NOMO-1 treated with DMSO at 0.1 percent for 48 hours (cell line): ENCODE results near the gene MCOLN3.

Experiments
- DNase-seq: peaks from one replicate; lab custom pipeline; 2025; ENCODE audit not compliant: unreplicated experiment; lab: John Stamatoyannopoulos, UW

Gene MCOLN3, protein sequence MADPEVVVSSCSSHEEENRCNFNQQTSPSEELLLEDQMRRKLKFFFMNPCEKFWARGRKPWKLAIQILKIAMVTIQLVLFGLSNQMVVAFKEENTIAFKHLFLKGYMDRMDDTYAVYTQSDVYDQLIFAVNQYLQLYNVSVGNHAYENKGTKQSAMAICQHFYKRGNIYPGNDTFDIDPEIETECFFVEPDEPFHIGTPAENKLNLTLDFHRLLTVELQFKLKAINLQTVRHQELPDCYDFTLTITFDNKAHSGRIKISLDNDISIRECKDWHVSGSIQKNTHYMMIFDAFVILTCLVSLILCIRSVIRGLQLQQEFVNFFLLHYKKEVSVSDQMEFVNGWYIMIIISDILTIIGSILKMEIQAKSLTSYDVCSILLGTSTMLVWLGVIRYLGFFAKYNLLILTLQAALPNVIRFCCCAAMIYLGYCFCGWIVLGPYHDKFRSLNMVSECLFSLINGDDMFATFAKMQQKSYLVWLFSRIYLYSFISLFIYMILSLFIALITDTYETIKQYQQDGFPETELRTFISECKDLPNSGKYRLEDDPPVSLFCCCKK

DNA sequence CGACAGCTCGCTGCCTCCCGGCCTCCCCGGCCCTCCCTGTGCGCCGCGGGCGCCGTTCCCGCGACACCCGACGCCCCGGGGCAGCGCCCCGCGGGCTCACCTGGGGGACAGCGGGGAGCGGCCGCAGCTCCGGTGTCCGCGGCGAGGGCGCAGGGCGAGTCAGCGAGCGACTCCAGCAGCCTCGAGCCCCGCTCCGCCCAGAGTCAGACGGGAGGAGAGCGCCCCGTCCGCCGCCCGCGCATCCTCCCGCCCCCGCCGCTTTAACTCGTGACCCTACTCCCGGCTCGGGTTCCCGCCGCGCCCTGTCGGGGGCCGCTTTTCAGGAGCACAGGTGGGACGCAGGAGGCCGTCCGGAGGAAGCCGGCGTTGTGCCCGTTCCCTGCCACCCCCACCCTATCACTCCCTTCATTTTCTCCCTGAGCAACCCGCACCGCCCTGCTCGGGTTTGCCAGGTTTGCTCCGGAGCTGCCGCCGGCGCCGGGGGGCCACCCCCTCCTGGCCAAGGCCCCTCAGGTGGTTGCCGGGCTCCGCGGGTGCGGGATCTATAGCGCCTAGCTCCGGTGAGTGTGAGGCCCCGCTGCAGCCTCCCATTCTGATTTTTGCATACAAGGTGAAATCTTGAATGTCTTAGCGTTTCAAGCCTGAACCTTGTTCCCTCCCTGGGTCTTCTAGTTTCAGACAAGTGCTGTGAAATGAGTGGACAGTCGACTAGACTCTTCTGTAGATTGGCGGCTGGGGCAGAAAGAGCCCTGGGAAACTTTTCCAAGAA, at the start of gene MCOLN3:
Gene MCOLN3, minus strand, starts transcription at position 205 of the 769 bp plus-strand sequence. CDS start 3,140 bp downstream, outside the sequence.
- no peak for DNase-seq

DNA sequence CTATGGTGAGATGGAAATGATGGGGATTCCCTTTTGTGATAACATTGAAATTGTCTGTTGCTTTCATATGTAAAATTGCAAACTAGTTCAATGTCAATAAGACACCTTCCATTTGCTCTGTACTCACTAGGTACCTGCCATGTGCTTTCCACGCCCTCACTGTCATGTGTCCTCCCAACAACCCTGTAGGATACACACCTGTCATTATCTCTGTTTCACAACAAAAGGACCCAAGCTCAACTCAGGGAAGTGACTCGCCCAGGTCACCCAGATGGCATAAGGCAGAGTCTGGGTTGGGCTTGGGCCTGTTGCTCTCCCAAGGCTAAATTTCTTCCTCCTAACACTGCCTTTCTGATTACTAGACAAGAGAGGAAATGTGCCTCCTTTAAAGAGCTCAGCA, 45.3 kb upstream of the MCOLN3 start:
- DNase-seq: no peak

DNA sequence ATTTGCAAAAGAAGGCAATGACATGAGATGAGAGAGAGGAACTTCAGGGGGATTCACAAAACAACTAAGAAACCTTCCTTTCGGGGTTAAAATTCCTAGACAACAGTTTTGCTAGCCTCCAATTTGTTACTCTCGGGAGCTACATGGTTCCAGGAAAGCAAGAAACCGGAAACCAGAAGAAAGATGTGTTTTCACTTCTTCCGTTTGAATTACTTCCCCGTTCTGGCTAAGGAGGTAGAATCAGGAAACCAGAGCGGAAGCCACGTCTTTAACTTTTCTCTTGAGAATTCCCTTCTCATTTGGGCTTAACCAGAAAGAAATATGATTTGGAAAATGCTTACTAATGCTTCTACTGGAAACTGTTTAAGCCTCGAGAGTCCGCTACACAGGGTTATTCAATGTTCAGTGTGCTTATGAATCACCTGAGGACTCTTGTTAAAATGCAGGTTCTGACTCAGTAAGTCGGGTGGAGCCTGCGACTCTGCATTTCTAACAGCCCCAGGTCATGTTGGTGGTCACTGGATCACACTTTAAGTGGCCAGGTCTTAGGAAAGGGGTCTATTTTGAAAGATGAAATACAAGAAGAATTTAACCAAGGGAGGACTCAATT, 43.5 kb upstream of the MCOLN3 start:
- DNase-seq: peak; percentile 34

DNA sequence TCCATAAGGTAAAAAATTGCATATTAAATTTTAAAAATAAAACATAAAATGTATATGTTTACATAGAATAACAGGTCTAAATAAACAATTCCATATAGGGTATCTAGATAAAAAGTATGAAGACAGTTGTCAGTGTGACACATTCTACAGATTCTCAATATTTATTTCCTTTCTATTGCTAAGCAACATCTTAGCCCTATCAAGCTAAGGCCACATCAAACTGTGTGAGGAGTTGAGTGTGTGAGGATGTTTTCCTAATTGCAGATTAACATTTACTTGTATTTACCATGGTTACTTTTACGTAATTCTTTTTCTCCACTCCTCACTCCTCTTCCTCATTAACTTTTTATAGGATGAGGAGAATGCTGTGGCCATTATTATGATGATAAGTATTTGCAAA, 41.9 kb upstream of the MCOLN3 start:
- DNase-seq: no peak

DNA sequence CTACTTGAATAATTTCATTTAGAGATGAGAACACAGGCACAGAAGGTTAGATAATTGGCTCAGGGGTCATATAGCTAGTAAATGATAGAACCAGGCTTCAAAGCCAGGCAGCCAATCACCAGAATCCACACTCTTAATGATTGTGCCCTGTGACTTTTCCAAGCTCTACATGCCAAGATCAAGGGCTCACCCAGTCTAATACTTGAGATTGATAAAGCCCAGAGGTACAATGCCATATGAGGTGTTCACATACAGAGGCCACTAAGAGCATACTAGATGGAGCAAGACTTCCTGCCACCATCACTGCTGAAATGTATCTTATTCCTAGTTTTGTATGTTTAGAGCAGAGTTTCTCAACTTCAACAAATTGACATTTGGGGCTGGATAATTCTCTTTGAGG, 40.9 kb upstream of the MCOLN3 start:
- no peak for DNase-seq

DNA sequence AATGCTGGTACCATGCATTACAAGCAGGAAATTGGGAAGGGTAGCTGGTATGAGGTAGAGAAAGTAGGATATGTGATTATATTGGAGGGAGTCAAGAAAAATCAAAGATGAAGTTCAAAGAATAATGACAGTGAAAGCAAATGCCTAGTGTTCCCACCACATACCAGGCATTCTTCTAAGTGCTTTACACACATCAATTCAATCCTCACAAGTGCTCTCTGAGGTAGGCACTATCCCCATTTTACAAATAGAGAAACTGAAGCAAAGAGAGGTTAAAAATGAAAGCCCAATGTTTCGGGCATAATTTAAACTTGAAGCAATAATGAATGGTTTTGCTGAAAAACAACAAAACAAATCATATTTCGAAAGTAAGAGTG, 40.1 kb upstream of the MCOLN3 start:
- no peak for DNase-seq

DNA sequence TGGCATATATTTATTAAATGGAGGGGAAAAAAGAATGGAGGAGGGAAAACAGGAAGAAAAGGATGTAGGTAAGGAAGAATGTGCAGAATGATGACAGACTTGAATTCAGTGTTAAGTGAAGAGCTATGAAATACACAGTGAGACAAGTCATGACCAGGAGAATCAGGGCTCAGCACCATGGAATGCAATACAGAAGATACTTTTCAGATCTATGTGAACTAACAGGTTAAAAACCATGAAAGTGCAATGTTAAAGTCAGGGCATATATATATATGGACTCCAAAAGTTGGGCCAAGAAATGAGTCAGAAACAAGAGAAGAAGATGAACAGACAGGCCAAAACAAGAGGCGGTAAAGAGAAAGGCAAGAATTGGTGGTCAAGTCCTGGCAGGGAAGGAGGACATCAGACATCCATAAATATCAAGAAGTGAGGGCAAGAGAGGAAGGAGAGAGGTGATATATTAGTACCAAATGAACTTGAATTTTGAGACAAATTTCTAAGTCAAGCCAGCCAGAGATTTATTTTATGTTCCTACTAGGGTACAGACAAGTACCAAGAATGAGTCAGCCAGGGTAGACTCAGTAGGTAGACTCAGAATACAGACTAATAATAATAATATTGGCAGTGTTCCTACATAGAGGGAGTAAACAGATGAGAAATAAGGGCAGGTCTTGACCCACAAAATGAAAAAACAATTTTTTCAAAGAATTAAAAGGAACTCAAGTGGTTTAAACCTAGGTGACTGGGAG, 39.5 kb upstream of the MCOLN3 start:
- no peak for DNase-seq

DNA sequence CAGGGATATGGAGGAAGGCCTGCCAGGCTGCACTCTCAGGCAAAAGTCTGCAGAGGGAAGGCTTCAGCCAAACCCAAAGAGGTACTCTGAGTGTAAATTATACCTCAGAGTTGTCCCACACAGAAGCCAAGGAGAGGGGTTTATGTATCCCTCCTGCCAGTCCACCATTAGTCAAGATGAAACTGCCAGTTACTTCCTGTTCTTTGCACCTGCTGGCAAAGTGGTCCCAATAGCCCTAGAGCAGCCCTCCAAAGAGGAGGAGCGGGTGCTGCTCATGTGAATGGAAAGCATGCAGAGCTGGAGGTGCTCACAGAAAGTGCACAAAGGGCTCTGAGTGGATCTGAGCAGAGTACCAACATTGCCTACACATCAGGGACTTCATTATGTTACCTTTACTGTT, 37.1 kb upstream of the MCOLN3 start:
- no peak for DNase-seq

DNA sequence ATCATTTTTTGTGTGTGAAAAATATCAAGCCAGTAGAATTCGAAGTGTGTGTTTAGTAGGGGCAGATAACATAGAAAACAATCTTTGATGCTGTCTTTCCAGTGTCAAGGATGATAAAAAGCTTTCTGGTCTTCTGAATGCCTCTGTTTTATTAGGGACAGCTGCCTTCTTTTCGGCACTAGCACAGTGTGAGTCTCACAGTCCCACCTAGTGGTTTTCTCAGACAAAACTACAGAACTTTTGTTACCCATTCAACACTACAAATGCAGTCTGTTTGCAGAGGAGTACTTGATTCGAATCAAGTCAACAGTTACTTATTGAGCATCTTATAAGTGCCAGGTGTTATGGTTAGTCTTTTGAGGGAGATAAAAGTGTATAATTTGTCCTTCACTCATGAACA, 30.6 kb upstream of the MCOLN3 start:
- DNase-seq: no peak

DNA sequence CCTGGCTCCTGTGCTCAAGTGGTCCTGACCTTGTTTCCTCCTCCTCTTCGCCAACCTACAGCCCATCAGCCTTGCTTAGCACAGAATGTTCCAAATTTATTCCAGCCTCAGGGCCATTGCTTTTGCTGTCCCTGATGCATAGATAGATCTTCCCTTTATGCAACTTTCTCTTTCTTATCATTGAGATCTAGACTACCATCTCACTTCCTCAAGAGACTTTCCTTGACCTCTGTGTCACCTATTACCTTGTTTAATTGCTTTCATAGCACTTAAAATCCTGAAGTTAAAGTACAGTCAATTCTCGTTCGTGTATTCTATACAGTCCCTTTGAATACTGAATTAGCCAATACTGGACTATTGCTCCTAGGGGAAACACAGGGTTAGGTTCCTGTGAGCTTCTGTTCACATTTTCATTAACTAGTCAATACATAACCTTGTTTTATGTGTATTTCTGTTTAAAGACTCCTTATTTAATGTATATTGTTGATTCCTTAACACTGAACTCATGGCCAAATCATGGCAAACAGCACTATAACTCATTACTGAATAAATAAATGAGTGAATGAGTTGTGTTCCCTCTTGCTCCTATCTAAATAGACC, 26.2 kb upstream of the MCOLN3 start:
- no peak for DNase-seq

DNA sequence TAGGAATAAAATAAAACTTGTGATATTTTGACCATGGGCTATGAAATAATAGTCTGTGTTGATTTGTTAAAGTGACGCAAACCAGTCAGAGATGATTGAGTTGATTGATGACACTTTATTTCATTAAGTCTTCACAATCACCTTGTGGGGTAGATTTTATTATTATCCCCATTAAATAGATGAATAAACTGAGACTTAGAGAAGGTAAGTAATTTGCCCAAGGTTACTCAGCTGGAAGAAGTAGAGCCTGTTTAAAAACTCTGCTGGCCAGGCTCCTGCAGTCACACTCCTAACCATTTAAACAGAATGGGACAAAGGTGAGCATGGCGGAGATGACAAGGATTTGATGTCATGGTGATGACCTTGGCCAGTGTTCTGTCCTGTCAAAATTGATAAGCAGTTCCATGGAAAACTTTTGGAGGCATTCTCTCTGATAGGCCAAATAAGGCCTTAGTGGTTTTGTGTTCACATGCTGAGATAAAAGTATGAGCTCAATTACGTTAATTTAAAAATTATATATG, 22.7 kb upstream of the MCOLN3 start:
- no peak for DNase-seq

DNA sequence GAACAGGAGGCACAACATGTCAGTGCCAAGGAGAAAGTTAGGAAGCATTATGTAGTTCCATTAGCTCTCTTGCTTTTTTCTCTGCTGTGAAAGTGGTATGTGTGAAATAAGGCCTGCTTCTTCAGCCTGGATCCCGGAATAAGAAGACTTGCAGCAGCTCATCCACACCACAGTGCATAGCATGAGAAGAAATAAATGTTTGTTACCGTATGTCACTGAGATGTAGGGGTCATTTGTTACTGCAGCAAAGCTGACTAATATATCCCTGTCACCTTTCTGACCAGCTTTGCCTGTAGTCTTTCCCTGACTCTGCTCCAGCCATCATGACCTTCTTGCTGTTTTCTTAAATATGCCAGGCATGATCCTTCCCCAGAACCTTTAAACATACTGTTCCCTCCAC, 20.5 kb upstream of the MCOLN3 start:
- no peak for DNase-seq

DNA sequence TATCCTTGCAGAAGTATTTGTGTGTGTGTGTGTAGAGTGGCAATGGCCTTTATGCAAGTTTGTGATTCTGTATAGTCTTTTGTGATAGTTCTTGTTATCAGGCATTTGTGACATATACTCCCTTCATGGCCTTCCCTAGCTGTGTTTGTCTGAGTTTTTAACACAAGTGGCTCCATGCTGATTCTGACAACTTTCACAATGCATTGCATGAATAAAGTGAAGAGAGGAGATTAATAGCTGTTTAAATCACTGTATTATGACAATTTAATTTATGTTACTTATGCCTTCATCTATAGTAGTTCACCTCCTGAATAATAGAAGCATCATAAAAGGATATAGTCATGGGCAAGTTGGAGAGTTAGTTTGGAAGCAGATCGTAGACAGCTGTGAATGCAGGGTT, 17.2 kb upstream of the MCOLN3 start:
- DNase-seq: no peak

DNA sequence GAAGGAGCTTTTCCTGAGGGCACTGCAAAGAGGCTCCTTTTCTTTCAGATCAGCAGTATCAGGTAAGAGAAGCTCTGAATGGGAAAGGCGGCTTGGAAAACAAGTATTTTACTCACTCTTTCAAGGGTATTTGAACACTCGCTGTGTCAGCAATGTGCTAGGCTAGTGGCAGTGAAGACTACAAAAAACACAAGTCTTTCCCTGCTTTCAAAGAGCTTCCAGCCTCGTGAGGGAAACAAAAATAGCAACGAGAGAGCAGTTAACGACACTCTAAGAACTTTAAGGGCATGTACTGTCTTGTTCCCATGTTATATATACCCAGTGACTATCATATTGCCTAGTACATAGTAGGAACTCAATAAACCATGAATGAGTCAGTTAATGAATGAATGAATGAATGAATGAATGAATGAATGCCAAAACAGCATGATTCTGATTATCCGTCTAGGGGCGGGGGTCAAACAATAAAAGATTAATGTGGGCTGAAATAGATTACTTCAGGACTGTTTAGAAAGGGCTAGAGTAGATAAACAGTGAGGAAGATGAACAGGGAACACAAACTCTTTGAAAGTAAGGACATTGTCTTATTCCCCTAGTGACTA, 14.2 kb upstream of the MCOLN3 start:
- no peak for DNase-seq

DNA sequence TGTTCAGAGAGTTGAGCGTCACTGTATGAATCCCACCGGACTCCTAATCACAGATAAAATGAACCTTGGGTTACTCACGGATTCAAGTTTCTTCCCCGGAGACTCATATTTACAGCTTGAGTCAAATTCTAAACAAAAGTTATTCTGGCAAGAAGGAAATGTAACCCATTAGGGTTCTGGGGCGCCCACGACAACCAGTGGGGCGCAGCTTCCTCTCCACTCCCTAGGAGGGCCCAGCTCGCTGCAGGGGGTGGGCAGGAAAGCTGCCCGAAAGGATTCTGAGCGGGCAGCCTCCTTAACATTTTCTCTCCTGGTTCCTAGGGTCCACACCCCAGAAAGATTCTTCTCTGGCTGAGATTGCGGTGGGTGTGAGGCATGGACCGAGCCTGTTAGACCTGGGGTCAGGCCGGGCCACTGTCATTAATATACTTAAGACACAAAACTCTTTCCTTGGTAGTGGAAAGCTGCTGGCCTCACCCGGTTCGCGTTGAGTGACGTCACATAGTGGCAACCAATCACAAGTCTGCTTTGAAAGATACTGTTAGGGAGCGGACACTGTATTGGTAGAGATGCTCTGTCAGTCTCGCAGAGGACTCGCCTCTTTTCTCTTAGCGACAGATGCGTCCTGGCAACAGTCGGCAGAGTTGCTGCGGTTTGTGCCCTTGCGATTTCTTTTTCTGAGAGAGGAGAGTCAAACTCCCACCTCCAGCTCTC, 13.6 kb upstream of the MCOLN3 start:
- peak; percentile 85 for DNase-seq

DNA sequence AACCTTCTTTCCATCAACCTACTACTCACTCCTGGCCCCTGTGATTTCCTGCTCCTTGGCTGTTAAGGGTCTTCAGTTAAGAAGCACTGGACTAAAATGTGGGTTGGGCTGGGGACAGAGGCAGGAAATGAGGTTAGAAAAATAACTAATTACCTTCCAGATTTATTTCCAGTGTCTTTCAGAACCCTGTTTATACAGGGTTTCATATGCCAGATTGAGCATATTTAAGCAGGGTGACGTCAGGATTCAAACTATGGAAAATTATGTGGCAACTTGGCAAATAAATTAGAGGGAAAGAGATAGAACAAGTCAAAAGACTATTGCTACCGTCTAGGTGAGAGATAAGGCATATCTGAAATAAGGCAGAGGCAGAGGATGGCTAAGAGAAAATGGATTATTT, 11.7 kb upstream of the MCOLN3 start:
- DNase-seq: no peak

DNA sequence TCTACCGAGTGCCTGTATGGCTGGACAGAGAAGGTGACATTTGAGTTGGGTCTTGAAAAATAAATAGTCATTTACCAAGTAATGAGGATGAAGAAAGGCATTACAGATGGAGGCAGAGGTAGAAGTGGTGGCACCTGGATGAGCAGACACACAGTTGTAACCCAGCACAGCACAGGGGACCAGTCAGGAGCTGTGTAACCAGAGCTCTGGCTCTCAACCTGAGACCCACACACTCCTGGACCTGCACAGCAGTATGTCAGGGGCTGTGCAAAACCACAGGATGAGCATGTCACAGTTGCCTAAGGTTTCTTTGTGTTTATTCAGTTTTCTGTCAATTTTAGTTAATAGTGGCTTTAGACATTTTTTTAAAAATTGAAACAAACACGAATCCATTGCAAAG, 11.3 kb upstream of the MCOLN3 start:
- no peak for DNase-seq

DNA sequence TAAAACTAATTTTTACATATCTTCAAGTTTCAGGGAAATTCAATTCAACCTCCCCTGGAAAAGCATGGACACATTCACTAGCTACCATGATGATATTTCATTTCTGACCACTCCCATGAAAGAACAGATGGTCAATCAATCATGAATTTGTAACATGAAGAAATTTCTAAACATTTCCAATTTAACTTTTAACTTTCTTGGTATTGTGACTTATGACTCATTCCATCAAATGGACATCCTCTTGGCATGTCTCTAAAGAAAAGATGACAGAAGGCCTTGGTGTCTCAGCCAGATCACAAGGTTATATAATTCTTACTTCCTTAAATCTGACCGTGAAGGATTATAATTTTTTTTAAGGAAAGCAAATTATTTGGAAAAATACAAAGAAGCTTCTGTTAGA, 10.5 kb upstream of the MCOLN3 start:
- no peak for DNase-seq

DNA sequence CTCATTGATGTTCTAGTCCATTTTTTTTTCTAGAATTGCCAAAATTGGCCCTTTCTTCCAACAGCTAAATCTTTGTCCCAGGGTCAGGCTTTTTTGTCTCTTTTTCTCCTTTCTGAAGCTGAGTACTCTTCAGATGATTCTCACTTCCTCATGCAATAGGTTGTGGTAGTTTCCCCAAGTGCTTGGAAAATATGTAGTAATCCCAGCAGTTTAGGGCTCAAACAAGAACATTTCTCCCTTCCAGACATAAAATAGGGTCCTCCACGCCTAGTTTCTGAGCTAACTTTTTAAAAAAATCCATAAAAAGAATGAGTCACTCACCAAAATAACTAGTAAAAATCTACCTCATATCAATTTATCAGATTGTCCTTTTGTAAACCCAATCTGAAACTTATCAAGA, 10.0 kb upstream of the MCOLN3 start:
- DNase-seq: peak; percentile 69
